ENCODE data around the gene SEZ6L2.
A peak's percentile ranks its signal among the peaks of the same experiment; 100 is the strongest.

Gene SEZ6L2

DNA sequence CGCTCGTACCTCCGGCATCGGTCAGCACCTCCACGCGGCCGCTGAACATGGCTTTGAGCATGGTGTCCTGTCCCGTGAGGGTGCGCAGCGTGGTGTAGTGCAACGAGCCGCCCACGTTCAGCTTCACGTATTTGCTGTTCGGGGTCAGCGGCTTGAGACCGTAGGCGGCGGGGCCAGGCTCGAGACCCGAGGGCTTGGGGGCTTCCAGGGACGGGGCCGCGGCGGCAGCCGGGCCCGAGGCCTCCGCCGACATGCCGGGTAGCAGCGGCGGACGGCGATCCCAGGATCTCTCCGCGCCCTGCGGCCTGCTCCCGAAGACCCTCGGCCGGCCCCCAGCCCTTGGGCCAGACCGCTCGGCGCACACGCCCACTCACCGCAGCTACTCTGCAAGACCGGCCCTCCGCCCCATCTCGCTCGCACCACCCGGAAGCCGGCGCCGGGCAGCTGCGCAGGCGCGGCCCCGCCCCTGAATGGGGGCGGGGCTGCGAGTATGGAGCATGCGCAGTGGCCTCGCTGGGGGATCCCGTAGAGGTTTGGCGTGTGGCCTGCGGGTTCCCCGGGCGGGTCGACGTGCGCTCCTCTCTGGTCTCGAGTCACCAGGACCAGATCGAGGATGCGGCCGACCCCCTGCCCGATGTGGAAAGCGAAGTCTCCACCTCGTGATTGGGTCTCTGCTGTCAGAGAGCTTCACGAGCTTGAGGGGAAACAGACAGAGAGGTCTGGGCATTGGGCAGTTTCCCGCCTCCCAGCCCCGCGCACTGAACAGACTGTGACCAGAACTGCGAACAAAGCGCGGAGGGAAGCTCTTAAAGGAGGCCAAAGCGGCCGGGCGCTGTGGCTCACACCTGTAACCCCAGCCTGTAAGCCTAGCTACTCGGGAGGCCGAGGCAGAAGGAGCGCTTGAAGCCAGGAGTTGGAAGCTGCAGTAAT, 26.7 kb upstream of the SEZ6L2 start, which contains the start of gene KCTD13 (continued):
- TF ChIP-seq ZNF660 (tag by site-specific recombination; IDR thresholded peaks at IDR 0.05): peak; percentile 74
- peak; percentile 49; the same call in 1 of the 2 replicates for TF ChIP-seq ZNF391 (tag by site-specific recombination; IDR thresholded peaks at IDR 0.05; ENCODE audit: borderline replicate concordance, low read depth)
- TF ChIP-seq, protein P1, sequence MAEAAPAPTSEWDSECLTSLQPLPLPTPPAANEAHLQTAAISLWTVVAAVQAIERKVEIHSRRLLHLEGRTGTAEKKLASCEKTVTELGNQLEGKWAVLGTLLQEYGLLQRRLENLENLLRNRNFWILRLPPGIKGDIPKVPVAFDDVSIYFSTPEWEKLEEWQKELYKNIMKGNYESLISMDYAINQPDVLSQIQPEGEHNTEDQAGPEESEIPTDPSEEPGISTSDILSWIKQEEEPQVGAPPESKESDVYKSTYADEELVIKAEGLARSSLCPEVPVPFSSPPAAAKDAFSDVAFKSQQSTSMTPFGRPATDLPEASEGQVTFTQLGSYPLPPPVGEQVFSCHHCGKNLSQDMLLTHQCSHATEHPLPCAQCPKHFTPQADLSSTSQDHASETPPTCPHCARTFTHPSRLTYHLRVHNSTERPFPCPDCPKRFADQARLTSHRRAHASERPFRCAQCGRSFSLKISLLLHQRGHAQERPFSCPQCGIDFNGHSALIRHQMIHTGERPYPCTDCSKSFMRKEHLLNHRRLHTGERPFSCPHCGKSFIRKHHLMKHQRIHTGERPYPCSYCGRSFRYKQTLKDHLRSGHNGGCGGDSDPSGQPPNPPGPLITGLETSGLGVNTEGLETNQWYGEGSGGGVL (tag by site-specific recombination; IDR thresholded peaks at IDR 0.05): no peak
- TF ChIP-seq ZNF10 (tag by site-specific recombination; IDR thresholded peaks at IDR 0.05): no peak
- no peak for TF ChIP-seq SALL2 (tag by site-specific recombination; IDR thresholded peaks at IDR 0.05; ENCODE audit: borderline replicate concordance)
- TF ChIP-seq KLF16 (tag by site-specific recombination; IDR thresholded peaks at IDR 0.05): no peak; the same call in 1 of the 2 replicates
- no peak for TF ChIP-seq ZNF623 (tag by site-specific recombination; IDR thresholded peaks at IDR 0.05)
- TF ChIP-seq, protein P2, sequence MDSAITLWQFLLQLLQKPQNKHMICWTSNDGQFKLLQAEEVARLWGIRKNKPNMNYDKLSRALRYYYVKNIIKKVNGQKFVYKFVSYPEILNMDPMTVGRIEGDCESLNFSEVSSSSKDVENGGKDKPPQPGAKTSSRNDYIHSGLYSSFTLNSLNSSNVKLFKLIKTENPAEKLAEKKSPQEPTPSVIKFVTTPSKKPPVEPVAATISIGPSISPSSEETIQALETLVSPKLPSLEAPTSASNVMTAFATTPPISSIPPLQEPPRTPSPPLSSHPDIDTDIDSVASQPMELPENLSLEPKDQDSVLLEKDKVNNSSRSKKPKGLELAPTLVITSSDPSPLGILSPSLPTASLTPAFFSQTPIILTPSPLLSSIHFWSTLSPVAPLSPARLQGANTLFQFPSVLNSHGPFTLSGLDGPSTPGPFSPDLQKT (IDR thresholded peaks at IDR 0.05; ENCODE audit: borderline replicate concordance, low read depth, low read length): no peak
- TF ChIP-seq ZNF621 (tag by site-specific recombination; IDR thresholded peaks at IDR 0.05): no peak
- TF ChIP-seq ZNF140 (tag by site-specific recombination; IDR thresholded peaks at IDR 0.05): no peak
- TF ChIP-seq ZFP41 (tag by site-specific recombination; IDR thresholded peaks at IDR 0.05; ENCODE audit: borderline replicate concordance): no peak
- TF ChIP-seq ZNF529 (tag by site-specific recombination; IDR thresholded peaks at IDR 0.05; ENCODE audit: insufficient replicate concordance): no peak
- peak; percentile 98 for TF ChIP-seq ZXDB (tag by site-specific recombination; IDR thresholded peaks at IDR 0.05)
- TF ChIP-seq HOXC10 (CRISPR knock-in tag; IDR thresholded peaks at IDR 0.05): no peak
- TF ChIP-seq ZNF707 (tag by site-specific recombination; IDR thresholded peaks at IDR 0.05): no peak
- TF ChIP-seq ZNF184 (tag by site-specific recombination; IDR thresholded peaks at IDR 0.05): no peak
- no peak for TF ChIP-seq ZNF626 (tag by site-specific recombination; IDR thresholded peaks at IDR 0.05)
- TF ChIP-seq, protein P3, sequence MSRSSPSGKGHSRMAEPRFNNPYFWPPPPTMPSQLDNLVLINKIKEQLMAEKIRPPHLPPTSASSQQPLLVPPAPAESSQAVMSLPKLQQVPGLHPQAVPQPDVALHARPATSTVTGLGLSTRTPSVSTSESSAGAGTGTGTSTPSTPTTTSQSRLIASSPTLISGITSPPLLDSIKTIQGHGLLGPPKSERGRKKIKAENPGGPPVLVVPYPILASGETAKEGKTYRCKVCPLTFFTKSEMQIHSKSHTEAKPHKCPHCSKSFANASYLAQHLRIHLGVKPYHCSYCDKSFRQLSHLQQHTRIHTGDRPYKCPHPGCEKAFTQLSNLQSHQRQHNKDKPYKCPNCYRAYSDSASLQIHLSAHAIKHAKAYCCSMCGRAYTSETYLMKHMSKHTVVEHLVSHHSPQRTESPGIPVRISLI (tag by site-specific recombination; IDR thresholded peaks at IDR 0.05): no peak
- TF ChIP-seq ZNF549 (tag by site-specific recombination; IDR thresholded peaks at IDR 0.05): no peak
- TF ChIP-seq ZNF214 (tag by site-specific recombination; IDR thresholded peaks at IDR 0.05; ENCODE audit: borderline replicate concordance): no peak
- peak; percentile 48; the same call in 1 of the 2 replicates for TF ChIP-seq OVOL3 (tag by site-specific recombination; IDR thresholded peaks at IDR 0.05)
- TF ChIP-seq ZSCAN23 (tag by site-specific recombination; IDR thresholded peaks at IDR 0.05): no peak
- TF ChIP-seq ZSCAN16 (tag by site-specific recombination; IDR thresholded peaks at IDR 0.05): no peak
- TF ChIP-seq ZNF174 (tag by site-specific recombination; IDR thresholded peaks at IDR 0.05): no peak
- TF ChIP-seq ZNF433 (tag by site-specific recombination; IDR thresholded peaks at IDR 0.05; ENCODE audit: low read depth): no peak
- no peak; the same call in 1 of the 2 replicates for TF ChIP-seq ZBTB17 (tag by site-specific recombination; IDR thresholded peaks at IDR 0.05)
- TF ChIP-seq, protein P4, sequence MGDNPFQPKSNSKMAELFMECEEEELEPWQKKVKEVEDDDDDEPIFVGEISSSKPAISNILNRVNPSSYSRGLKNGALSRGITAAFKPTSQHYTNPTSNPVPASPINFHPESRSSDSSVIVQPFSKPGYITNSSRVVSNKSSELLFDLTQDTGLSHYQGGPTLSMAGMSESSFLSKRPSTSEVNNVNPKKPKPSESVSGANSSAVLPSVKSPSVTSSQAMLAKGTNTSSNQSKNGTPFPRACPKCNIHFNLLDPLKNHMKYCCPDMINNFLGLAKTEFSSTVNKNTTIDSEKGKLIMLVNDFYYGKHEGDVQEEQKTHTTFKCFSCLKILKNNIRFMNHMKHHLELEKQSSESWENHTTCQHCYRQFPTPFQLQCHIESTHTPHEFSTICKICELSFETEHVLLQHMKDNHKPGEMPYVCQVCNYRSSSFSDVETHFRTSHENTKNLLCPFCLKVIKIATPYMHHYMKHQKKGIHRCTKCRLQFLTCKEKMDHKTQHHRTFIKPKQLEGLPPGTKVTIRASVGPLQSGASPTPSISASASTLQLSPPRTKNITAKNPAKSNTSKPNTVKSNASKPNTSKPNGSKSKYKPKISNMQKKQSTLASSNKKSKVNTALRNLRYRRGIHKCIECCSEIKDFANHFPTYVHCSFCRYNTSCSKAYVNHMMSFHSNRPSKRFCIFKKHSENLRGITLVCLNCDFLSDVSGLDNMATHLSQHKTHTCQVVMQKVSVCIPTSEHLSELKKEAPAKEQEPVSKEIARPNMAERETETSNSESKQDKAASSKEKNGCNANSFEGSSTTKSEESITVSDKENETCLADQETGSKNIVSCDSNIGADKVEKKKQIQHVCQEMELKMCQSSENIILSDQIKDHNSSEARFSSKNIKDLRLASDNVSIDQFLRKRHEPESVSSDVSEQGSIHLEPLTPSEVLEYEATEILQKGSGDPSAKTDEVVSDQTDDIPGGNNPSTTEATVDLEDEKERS (tag by site-specific recombination; IDR thresholded peaks at IDR 0.05): no peak
- TF ChIP-seq PRDM1 (tag by site-specific recombination; IDR thresholded peaks at IDR 0.05): no peak
- TF ChIP-seq ZNF112 (tag by site-specific recombination; IDR thresholded peaks at IDR 0.05): no peak
- TF ChIP-seq BCL11A (tag by site-specific recombination; IDR thresholded peaks at IDR 0.05; ENCODE audit: low read depth): 0 out of 2 replicates have a peak, but pooled peaks have one; percentile 28
- TF ChIP-seq, protein P5, sequence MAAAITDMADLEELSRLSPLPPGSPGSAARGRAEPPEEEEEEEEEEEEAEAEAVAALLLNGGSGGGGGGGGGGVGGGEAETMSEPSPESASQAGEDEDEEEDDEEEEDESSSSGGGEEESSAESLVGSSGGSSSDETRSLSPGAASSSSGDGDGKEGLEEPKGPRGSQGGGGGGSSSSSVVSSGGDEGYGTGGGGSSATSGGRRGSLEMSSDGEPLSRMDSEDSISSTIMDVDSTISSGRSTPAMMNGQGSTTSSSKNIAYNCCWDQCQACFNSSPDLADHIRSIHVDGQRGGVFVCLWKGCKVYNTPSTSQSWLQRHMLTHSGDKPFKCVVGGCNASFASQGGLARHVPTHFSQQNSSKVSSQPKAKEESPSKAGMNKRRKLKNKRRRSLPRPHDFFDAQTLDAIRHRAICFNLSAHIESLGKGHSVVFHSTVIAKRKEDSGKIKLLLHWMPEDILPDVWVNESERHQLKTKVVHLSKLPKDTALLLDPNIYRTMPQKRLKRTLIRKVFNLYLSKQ (tag by site-specific recombination; IDR thresholded peaks at IDR 0.05; ENCODE audit: borderline replicate concordance): no peak
- peak; percentile 88 for TF ChIP-seq SP7 (tag by site-specific recombination; IDR thresholded peaks at IDR 0.05)
